Endodermal cell (in vitro differentiated cells): ENCODE measurements around the gene MNX1. TPM values are rescaled to one million over a fixed set of nuclear protein-coding genes. Genes with fewer than 3 reads are reported as not detected.

Experiments used
- DNase-seq: peaks from one replicate; pipeline ENCODE4 v3.0.0-alpha.2; 2017
- H3K27ac ChIP-seq: 2 replicates; pipeline ENCODE4 v1.5.1; 2013; ENCODE audit warnings: mild to moderate bottlenecking, low read depth, low read length, moderate library complexity
- H3K27me3 ChIP-seq: 2 replicates; pipeline ENCODE4 v1.6.1; 2013; ENCODE audit warnings: mild to moderate bottlenecking, low read length, moderate library complexity; ENCODE audit not compliant: insufficient read depth, control insufficient read depth, poor library complexity, severe bottlenecking
- H3K36me3 ChIP-seq: 2 replicates; pipeline ENCODE4 v1.7.0; 2013; ENCODE audit warnings: mild to moderate bottlenecking, low read length, moderate library complexity; ENCODE audit not compliant: control insufficient read depth, insufficient read depth
- H3K4me1 ChIP-seq: one replicate; pipeline ENCODE4 v1.7.0; 2013; ENCODE audit warnings: low read length; ENCODE audit not compliant: control insufficient read depth, insufficient read depth
- H3K4me3 ChIP-seq: 2 replicates; pipeline ENCODE4 v1.5.1; 2013; ENCODE audit warnings: mild to moderate bottlenecking, low read length, moderate library complexity
- H3K9ac ChIP-seq: 2 replicates; pipeline ENCODE4 v1.6.1; 2013; ENCODE audit warnings: mild to moderate bottlenecking, low read length, moderate library complexity; ENCODE audit not compliant: poor library complexity, severe bottlenecking; ENCODE audit errors: extremely low read depth
- H3K9me3 ChIP-seq: 2 replicates; pipeline ENCODE4 v1.6.1; 2013; ENCODE audit warnings: mild to moderate bottlenecking, low read length, moderate library complexity; ENCODE audit not compliant: control insufficient read depth
- H3K27ac Mint-ChIP-seq: 2 replicates; pipeline ENCODE4 v1.8.0; 2020; ENCODE audit warnings: mixed read lengths
- H3K27me3 Mint-ChIP-seq: 2 replicates; pipeline ENCODE4 v1.8.0; 2021; ENCODE audit warnings: mild to moderate bottlenecking, mixed read lengths; ENCODE audit not compliant: insufficient read depth
- H3K36me3 Mint-ChIP-seq: 2 replicates; pipeline ENCODE4 v1.8.0; 2020; ENCODE audit warnings: low read depth, mixed read lengths
- H3K4me1 Mint-ChIP-seq: 2 replicates; pipeline ENCODE4 v1.8.0; 2020; ENCODE audit warnings: mixed read lengths
- H3K4me3 Mint-ChIP-seq: 2 replicates; pipeline ENCODE4 v1.8.0; 2020; ENCODE audit warnings: mild to moderate bottlenecking, moderate library complexity, mixed read lengths
- H3K9me3 Mint-ChIP-seq: 2 replicates; pipeline ENCODE4 v1.8.0; 2020; ENCODE audit warnings: mild to moderate bottlenecking, mixed read lengths
- WGBS, 2 experiments: methylation state at CpG; one replicate each; pipeline versions ENCODE4 v1.1.5 to v1.1.7; 2013; ENCODE audit warnings: missing lambda C conversion rate in 2 of 2, mixed read lengths in 1 of 2; ENCODE audit not compliant: insufficient coverage in 1 of 2, insufficient read length in 1 of 2; 5-methylcytosine and 5-hydroxymethylcytosine counted together
- long read RNA-seq, 4 experiments: library from polyadenylated mRNA in 2 of 4; library from RNA in 1 of 4; library from capped mRNA in 1 of 4; stranded (forward) in 3 of 4; unstranded in 1 of 4; transcript quantifications; one replicate each; pipeline ENCODE4 v2.0.0, GENCODE V29; 2020 to 2021; ENCODE audit warnings: inconsistent platforms in 1 of 4
- polyA plus RNA-seq, 2 experiments: library from polyadenylated mRNA; stranded (reverse); fragments of 50-300 nt; gene quantifications; one replicate each; pipeline ENCODE4 v1.2.3, GENCODE V29; 2013
- total RNA-seq, 2 donors: library from RNA; stranded (reverse); fragmentation: NEBNext Ultra II Directional in 1 of 2; extraction: Animal tissue kit (Norgen Biotek cat#: 25700) in 1 of 2; gene quantifications; 2 replicates in 1 of 2; 3 replicates in 1 of 2; pipeline ENCODE4 v1.2.1, GENCODE V29; 2021
- TF ChIP-seq, protein P1 (sequence below): fragments of 200-600 bp; sonication (generic); conservative IDR thresholded peaks from 2 replicates; pipeline ENCODE4 v1.5.0; 2021; ENCODE audit warnings: antibody characterized with exemption, mild to moderate bottlenecking

MNX1 gene
- total RNA-seq, result 10 to 100 TPM; 14.5 to 18.7 TPM
- 1.7 TPM for polyA plus RNA-seq (2013, experiment 1 of 2)
- 2.1 TPM for polyA plus RNA-seq (2013, experiment 2 of 2)
- long read RNA-seq, experiment 1, partial matches to known transcripts, result 0 of 12 reads
- long read RNA-seq, experiment 1, other reads (novel, unspliced or antisense), result 9 of 12 reads
- long read RNA-seq, experiment 2, transcript MNX1-201 (3 exons, 2,174 nt), result major isoform, 38 of 53 reads
- long read RNA-seq, experiment 2, transcript MNX1-207 (3 exons, 1,620 nt), result minor isoform, 6 of 53 reads
- long read RNA-seq, experiment 2, partial matches to known transcripts, result 1 of 53 reads
- long read RNA-seq, experiment 2, other reads (novel, unspliced or antisense), result 5 of 53 reads
- long read RNA-seq, experiment 3, partial matches to known transcripts, result 0 of 1 reads
- long read RNA-seq, experiment 3, other reads (novel, unspliced or antisense), result 0 of 1 reads
- long read RNA-seq, experiment 4, result 0 reads

- Mint-ChIP-seq H3K27me3 (peaks cover 86% of the 10 kb centered on the region), H3K9me3 (no peaks in the 10 kb centered on the region), H3K4me1 (peaks cover 39% of the 10 kb centered on the region), H3K4me3 (peak within 1 kb of the TSS; percentile 75), H3K27ac (peak within 1 kb of the TSS; percentile 44), H3K36me3 (no peaks in the 10 kb centered on the region)
- Histone ChIP-seq H3K36me3 (no peaks in the 10 kb centered on the region), H3K4me3 (peak within 1 kb of the TSS; percentile 87), H3K27ac (no peak within 1 kb of the TSS), H3K4me1 (peaks cover 25% of the 10 kb centered on the region), H3K9ac (peak within 1 kb of the TSS; percentile 38), H3K9me3 (no peaks in the 10 kb centered on the region), H3K27me3 (peaks cover 88% of the 10 kb centered on the region)
- peak; percentile 95 for DNase-seq
- TF ChIP-seq, protein P1, sequence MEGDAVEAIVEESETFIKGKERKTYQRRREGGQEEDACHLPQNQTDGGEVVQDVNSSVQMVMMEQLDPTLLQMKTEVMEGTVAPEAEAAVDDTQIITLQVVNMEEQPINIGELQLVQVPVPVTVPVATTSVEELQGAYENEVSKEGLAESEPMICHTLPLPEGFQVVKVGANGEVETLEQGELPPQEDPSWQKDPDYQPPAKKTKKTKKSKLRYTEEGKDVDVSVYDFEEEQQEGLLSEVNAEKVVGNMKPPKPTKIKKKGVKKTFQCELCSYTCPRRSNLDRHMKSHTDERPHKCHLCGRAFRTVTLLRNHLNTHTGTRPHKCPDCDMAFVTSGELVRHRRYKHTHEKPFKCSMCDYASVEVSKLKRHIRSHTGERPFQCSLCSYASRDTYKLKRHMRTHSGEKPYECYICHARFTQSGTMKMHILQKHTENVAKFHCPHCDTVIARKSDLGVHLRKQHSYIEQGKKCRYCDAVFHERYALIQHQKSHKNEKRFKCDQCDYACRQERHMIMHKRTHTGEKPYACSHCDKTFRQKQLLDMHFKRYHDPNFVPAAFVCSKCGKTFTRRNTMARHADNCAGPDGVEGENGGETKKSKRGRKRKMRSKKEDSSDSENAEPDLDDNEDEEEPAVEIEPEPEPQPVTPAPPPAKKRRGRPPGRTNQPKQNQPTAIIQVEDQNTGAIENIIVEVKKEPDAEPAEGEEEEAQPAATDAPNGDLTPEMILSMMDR, result no peak
- WGBS, 2 experiments, result 0 to 1% methylated on average over 10 to 87 of the region's 87 CpGs
These were observed at the start of gene MNX1 for GRCh38 chr7:157010588-157011332. TSS of gene MNX1 (minus strand) at chr7:157010663. CDS start at chr7:157010350, 313 bp downstream.

DNA sequence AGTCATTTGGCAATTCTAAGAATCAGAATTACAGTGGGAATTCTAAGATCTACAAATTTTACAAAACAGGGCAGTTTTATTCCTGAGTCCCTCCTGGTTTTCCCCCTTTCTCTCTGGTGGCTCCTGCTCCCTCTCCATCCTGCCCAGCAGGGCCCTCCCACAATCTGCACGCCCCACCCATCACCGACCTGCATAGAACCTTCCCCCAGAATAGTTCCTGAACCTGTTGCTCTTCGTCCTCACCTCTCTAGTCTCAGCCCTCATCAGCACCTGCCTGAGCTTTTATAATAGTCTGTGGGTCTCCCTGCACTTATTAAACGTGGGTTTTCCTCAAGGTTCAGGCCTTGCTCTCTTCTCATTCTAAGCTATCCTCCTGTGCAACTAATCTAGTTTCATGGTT is 49.1 kb upstream of the MNX1 start:
- H3K36me3 Mint-ChIP-seq, result no peaks in the 10 kb centered on the region
- 55 to 63% methylated on average over 2 to 4 of the region's 4 CpGs for WGBS, 2 experiments

DNA sequence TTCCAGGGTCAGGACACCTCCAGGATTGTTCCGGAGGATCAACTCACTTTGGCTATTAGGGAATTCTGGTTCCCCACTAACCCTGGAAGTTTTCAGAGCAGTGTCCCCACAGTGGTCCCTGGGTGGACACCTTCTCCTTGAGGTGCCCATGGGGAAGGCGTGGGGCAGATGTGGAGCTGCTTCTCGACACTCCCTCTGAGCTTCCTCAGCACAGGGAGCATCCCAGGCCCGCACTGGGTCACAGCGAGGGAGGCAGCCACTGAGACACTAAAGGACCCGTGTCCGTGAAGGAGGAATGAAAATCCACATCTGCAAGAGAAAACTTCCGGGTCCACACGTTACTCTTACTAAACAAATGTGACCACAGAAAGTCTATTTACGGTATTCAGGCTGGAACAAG is 48.2 kb upstream of the MNX1 start:
- 92 to 95% methylated on average over 7 to 10 of the region's 10 CpGs for WGBS, 2 experiments
- Mint-ChIP-seq H3K4me3 (no peak overlapping the region), H3K4me1 (no peaks in the 10 kb centered on the region), H3K9me3 (peaks cover 19% of the 10 kb centered on the region), H3K36me3 (no peaks in the 10 kb centered on the region), H3K27me3 (peaks cover 19% of the 10 kb centered on the region), H3K27ac (no peak overlapping the region)
- TF ChIP-seq, protein P1, result no peak
- H3K9me3 ChIP-seq, result no peaks in the 10 kb centered on the region
- H3K9ac ChIP-seq, result no peak overlapping the region
- no peak overlapping the region for H3K4me3 ChIP-seq
- H3K27me3 ChIP-seq, result no peaks in the 10 kb centered on the region
- no peaks in the 10 kb centered on the region for H3K4me1 ChIP-seq
- H3K27ac ChIP-seq, result no peak overlapping the region
- peak; percentile 25 for DNase-seq
- no peaks in the 10 kb centered on the region for H3K36me3 ChIP-seq

More for the DNA sequence above, 49.1 kb upstream of the MNX1 start:
- Mint-ChIP-seq H3K9me3 (peaks cover 25% of the 10 kb centered on the region), H3K4me3 (no peak overlapping the region), H3K27me3 (peaks cover 20% of the 10 kb centered on the region), H3K4me1 (no peaks in the 10 kb centered on the region), H3K27ac (no peak overlapping the region)
- no peak overlapping the region for H3K9ac ChIP-seq
- TF ChIP-seq, protein P1, result no peak
- H3K9me3 ChIP-seq, result no peaks in the 10 kb centered on the region
- H3K4me1 ChIP-seq, result no peaks in the 10 kb centered on the region
- DNase-seq, result peak; percentile 12
- no peak overlapping the region for H3K4me3 ChIP-seq
- no peaks in the 10 kb centered on the region for H3K36me3 ChIP-seq
- no peak overlapping the region for H3K27ac ChIP-seq
- H3K27me3 ChIP-seq, result no peaks in the 10 kb centered on the region
